Fibroblast of lung (primary cell): ENCODE measurements around the gene RCOR1.

Experiments used
- CTCF ChIP-seq, 2 donors: IDR thresholded peaks in 1 of 2; conservative IDR thresholded peaks in 1 of 2; 1 replicate in 1 of 2; 2 replicates in 1 of 2; pipeline ENCODE4 v1.5.1; 2011 to 2012; ENCODE audit warnings: low read length in 2 of 2, control low read depth in 1 of 2, inconsistent platforms in 1 of 2, low read depth in 1 of 2, mild to moderate bottlenecking in 1 of 2
- EZH2 ChIP-seq: IDR thresholded peaks from 2 replicates; pipeline ENCODE4 v1.5.1; 2012; ENCODE audit warnings: low read length, control low read depth, mild to moderate bottlenecking; ENCODE audit errors: missing control alignments

- TF ChIP-seq CTCF (conservative IDR thresholded peaks at IDR 0.05 in 1 of 2, IDR thresholded peaks at IDR 0.05 in 1 of 2; ENCODE audit: low read depth in 1 of 2, low read length in 2 of 2) (no peak), EZH2 (no peak)
These were observed 54.2 kb downstream of the RCOR1 start for GRCh38 chr14:102646615-102647014.
